Measurements from ENCODE around the gene LRRC7.

DNA sequence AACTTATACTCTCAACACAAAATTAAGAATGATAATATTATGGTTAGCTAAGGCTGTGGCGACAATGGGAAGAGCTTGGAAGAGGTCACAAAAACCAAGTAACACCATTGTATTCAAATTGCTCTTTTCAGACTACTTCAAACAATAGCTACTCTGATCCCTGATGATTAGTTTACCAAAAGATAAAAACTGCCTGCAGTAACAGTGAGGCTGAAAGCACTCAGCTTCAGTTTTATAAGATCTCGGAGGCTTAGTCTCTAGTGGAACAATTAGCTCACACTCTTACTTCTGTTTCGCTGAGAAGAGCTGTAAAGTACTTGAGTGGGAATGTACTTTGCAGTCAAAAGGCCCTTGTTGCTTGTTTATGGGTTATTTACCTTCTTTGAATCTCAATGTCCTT lies 278.5 kb downstream of the LRRC7 start:
- TF ChIP-seq CHD2 (IDR thresholded peaks at IDR 0.05; ENCODE audit: low read length) (no peak), CREB1 (IDR thresholded peaks at IDR 0.05) (no peak), POLR2A (IDR thresholded peaks at IDR 0.05; ENCODE audit: control extremely low read depth in 1 of 2, low read depth in 2 of 2, low read length in 2 of 2) (no peak)
- TF ChIP-seq, protein P1, sequence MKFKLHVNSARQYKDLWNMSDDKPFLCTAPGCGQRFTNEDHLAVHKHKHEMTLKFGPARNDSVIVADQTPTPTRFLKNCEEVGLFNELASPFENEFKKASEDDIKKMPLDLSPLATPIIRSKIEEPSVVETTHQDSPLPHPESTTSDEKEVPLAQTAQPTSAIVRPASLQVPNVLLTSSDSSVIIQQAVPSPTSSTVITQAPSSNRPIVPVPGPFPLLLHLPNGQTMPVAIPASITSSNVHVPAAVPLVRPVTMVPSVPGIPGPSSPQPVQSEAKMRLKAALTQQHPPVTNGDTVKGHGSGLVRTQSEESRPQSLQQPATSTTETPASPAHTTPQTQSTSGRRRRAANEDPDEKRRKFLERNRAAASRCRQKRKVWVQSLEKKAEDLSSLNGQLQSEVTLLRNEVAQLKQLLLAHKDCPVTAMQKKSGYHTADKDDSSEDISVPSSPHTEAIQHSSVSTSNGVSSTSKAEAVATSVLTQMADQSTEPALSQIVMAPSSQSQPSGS (IDR thresholded peaks at IDR 0.05; ENCODE audit: low read length): no peak
- TF ChIP-seq, protein P2, sequence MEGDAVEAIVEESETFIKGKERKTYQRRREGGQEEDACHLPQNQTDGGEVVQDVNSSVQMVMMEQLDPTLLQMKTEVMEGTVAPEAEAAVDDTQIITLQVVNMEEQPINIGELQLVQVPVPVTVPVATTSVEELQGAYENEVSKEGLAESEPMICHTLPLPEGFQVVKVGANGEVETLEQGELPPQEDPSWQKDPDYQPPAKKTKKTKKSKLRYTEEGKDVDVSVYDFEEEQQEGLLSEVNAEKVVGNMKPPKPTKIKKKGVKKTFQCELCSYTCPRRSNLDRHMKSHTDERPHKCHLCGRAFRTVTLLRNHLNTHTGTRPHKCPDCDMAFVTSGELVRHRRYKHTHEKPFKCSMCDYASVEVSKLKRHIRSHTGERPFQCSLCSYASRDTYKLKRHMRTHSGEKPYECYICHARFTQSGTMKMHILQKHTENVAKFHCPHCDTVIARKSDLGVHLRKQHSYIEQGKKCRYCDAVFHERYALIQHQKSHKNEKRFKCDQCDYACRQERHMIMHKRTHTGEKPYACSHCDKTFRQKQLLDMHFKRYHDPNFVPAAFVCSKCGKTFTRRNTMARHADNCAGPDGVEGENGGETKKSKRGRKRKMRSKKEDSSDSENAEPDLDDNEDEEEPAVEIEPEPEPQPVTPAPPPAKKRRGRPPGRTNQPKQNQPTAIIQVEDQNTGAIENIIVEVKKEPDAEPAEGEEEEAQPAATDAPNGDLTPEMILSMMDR (IDR thresholded peaks at IDR 0.05; ENCODE audit: control extremely low read depth in 1 of 3, insufficient read depth in 1 of 3, low read depth in 1 of 3, low read length in 3 of 3): no peak
